Testis (tissue), 3 donors: ENCODE measurements around the gene MMP28. TPM values are rescaled to one million over a fixed set of nuclear protein-coding genes. Genes with fewer than 3 reads are reported as not detected.

Experiments
- DNase-seq: peaks from one replicate; pipeline ENCODE4 v3.0.0-alpha.2; 2019
- H3K27ac ChIP-seq, 2 donors: fragments of 200-600 bp; sonication (generic); one replicate each; pipeline ENCODE4 v1.5.1; 2019
- H3K27me3 ChIP-seq: fragments of 200-600 bp; sonication (generic); one replicate; pipeline ENCODE4 v1.5.1; 2019
- H3K36me3 ChIP-seq: fragments of 200-600 bp; sonication (generic); one replicate; pipeline ENCODE4 v1.5.1; 2017; ENCODE audit warnings: low read depth; ENCODE audit errors: missing control alignments
- H3K4me1 ChIP-seq: fragments of 200-600 bp; sonication (generic); one replicate; pipeline ENCODE4 v1.5.1; 2019
- H3K4me3 ChIP-seq, 2 donors: fragments of 200-600 bp; sonication (generic); one replicate each; pipeline ENCODE4 v1.5.1; 2017 to 2019
- H3K9me3 ChIP-seq: fragments of 200-600 bp; sonication (generic); one replicate; pipeline ENCODE4 v1.5.1; 2017
- CTCF ChIP-seq, 3 experiments: fragments of 450-650 bp in 2 of 3; fragments of 200-600 bp in 1 of 3; sonication (generic) in 1 of 3; IDR thresholded peaks; one replicate each; pipeline ENCODE4 v1.5.1; 2016 to 2019; ENCODE audit warnings: antibody characterized with exemption in 3 of 3, mild to moderate bottlenecking in 2 of 3, moderate library complexity in 1 of 3
- POLR2A ChIP-seq: fragments of 450-650 bp; IDR thresholded peaks from one replicate; pipeline ENCODE4 v1.6.1; 2017; ENCODE audit warnings: antibody characterized with exemption, mild to moderate bottlenecking, moderate library complexity
- WGBS, 2 donors: methylation state at CpG; one replicate each; pipeline ENCODE4 v1.1.5; 2018; 5-methylcytosine and 5-hydroxymethylcytosine counted together
- intact Hi-C: fragments of 100-400 bp; cut with DNase I; formaldehyde crosslinking; loops from one replicate; pipeline ENCODE4 v1.15.1; 2023; ENCODE audit warnings: low total_unique reads
- polyA plus RNA-seq: library from polyadenylated mRNA; stranded (reverse); fragments of 350-450 nt; fragmentation: Illumina TruSeq; extraction: RNeasy Lipid Tissue Mini Kit (QIAGEN cat#74804); gene quantifications from one replicate; pipeline ENCODE4 v1.2.3, GENCODE V29; 2014; ENCODE audit warnings: low read depth, low replicate concordance; ENCODE audit not compliant: insufficient read depth
- total RNA-seq, 2 donors: library from RNA; depleted of rRNA; stranded (reverse); fragments of >200 nt; gene quantifications; one replicate each; pipeline ENCODE4 v1.2.3, GENCODE V29; 2016

The MMP28 gene
- total and polyA plus RNA-seq, 3 donors from 2014 or later, result 78.3 to 237 (median 179) TPM

GRCh38 chr17:35801583-35802224 is 6.3 kb upstream of the MMP28 start:
- WGBS, 2 donors, result 66 to 72% methylated on average over 9 of the region's 9 CpGs
- no peak overlapping the region for H3K27ac ChIP-seq

DNA sequence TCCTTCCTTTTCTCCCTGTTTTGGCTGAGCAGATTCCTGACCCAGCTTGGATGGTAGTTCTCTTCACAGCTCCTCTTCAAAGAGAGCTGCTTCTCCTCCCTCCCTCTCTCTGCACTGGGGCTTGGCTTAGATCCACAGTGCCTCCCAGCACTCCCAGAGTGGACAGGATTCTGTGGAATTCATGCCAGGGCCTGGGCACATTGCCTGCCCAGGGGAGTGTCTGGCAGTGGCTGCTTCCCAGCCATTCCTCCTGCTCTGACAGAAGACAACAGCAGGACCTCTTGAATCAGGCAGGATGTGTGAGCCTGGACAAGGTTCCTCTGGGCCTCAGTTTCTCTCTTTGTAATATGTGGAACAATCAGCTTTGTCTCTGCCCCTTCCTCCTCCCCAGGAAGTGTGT is 4.5 kb upstream of the MMP28 start:
- H3K36me3 ChIP-seq, result no peaks in the 10 kb centered on the region
- peak; percentile 89 for DNase-seq
- TF ChIP-seq CTCF (IDR thresholded peaks at IDR 0.05) (no peak), POLR2A (no peak)
- no peak overlapping the region for H3K27ac ChIP-seq
- peaks cover 53% of the 10 kb centered on the region for H3K4me1 ChIP-seq
- no peaks in the 10 kb centered on the region for H3K27me3 ChIP-seq
- H3K9me3 ChIP-seq, result no peaks in the 10 kb centered on the region
- H3K4me3 ChIP-seq, result no peak overlapping the region
- intact Hi-C loops, result loop anchor here (5.0 kb wide), 1 partner anchor 33 kb away; no protein-coding TSS in a partner anchor

More at GRCh38 chr17:35801583-35802224, 6.3 kb upstream of the MMP28 start:
- Histone ChIP-seq H3K4me1 (peaks cover 45% of the 10 kb centered on the region), H3K36me3 (no peaks in the 10 kb centered on the region), H3K9me3 (no peaks in the 10 kb centered on the region), H3K27me3 (no peaks in the 10 kb centered on the region), H3K4me3 (no peak overlapping the region)
- peak; percentile 53 for DNase-seq
- intact Hi-C loops, result loop anchor here (5.0 kb wide), 1 partner anchor 34 kb away; no protein-coding TSS in a partner anchor
- TF ChIP-seq CTCF (IDR thresholded peaks at IDR 0.05) (no peak), POLR2A (no peak)

DNA sequence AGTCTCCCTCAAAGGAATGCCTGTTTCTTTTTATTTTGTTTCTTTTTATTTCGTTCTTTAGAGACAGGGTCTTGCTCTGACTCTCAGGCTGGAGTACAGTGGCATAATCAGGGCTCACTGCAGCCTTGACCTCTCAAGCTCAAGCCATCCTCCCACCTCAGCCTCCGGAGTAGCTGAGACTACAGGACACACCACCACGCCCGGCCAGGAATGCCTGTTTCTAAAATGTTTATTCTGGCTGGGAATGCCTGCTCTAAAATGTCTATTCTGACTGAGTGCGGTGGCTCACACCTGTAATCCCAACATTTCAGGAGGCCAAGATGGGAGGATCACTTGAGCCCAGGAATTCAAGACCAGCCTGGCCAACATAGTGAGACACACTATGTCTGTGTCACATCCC is 2.5 kb upstream of the MMP28 start:
- intact Hi-C loops, result no loop called here
- 62 to 66% methylated on average over 5 of the region's 5 CpGs for WGBS, 2 donors
- H3K4me1 ChIP-seq, result peaks cover 53% of the 10 kb centered on the region
- no peak for TF ChIP-seq CTCF (IDR thresholded peaks at IDR 0.05)
- no peak for TF ChIP-seq POLR2A
- H3K9me3 ChIP-seq, result no peaks in the 10 kb centered on the region
- no peaks in the 10 kb centered on the region for H3K36me3 ChIP-seq
- H3K27ac ChIP-seq, result no peak overlapping the region
- DNase-seq, result no peak
- H3K4me3 ChIP-seq, result no peak overlapping the region
- no peaks in the 10 kb centered on the region for H3K27me3 ChIP-seq

- no peak overlapping the region for H3K27ac ChIP-seq
- H3K4me3 ChIP-seq, result no peak overlapping the region
- peaks cover 53% of the 10 kb centered on the region for H3K4me1 ChIP-seq
- no peaks in the 10 kb centered on the region for H3K9me3 ChIP-seq
- DNase-seq, result no peak
- H3K27me3 ChIP-seq, result no peaks in the 10 kb centered on the region
- no peak for TF ChIP-seq POLR2A
- TF ChIP-seq CTCF (IDR thresholded peaks at IDR 0.05), result no peak
- 65 to 100% methylated on average over 1 to 4 of the region's 4 CpGs for WGBS, 2 donors
- no peaks in the 10 kb centered on the region for H3K36me3 ChIP-seq
- intact Hi-C loops, result no loop called here
These were observed 1.9 kb upstream of the MMP28 start for GRCh38 chr17:35797370-35797769.

DNA sequence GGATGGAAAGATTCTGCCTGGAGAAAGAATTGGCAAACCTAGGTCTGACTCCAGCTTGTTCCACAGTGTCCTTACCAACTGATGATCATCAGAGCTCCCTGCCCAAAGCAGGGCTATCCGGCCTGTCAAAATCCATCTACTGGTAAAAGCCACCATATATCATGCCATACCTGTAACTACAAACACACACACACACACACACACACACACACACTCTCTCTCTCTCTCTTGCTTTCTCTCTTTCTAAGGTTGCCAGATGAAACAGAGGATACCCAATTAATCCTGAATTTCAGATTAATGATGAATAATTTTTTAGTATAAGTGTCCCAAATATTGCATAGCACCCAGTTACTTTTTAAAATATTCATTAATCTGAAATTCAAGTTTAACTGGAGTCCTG is 1.5 kb upstream of the MMP28 start:
- H3K4me1 ChIP-seq, result peaks cover 52% of the 10 kb centered on the region
- DNase-seq, result no peak
- intact Hi-C loops, result no loop called here
- H3K27ac ChIP-seq, result no peak overlapping the region
- TF ChIP-seq POLR2A (no peak), CTCF (IDR thresholded peaks at IDR 0.05) (no peak)
- no peaks in the 10 kb centered on the region for H3K27me3 ChIP-seq
- no peak overlapping the region for H3K4me3 ChIP-seq
- H3K9me3 ChIP-seq, result no peaks in the 10 kb centered on the region
- H3K36me3 ChIP-seq, result no peaks in the 10 kb centered on the region
- WGBS, 2 donors, result 74 to 85% methylated on average over 1 of the region's 1 CpG
